NK-92 (cell line): Measurements from ENCODE around the gene LUM.

ENCODE experiments used
- DNase-seq: peaks from one replicate; lab custom pipeline; 2025; ENCODE audit not compliant: unreplicated experiment; lab: John Stamatoyannopoulos, UW

LUM gene

DNA sequence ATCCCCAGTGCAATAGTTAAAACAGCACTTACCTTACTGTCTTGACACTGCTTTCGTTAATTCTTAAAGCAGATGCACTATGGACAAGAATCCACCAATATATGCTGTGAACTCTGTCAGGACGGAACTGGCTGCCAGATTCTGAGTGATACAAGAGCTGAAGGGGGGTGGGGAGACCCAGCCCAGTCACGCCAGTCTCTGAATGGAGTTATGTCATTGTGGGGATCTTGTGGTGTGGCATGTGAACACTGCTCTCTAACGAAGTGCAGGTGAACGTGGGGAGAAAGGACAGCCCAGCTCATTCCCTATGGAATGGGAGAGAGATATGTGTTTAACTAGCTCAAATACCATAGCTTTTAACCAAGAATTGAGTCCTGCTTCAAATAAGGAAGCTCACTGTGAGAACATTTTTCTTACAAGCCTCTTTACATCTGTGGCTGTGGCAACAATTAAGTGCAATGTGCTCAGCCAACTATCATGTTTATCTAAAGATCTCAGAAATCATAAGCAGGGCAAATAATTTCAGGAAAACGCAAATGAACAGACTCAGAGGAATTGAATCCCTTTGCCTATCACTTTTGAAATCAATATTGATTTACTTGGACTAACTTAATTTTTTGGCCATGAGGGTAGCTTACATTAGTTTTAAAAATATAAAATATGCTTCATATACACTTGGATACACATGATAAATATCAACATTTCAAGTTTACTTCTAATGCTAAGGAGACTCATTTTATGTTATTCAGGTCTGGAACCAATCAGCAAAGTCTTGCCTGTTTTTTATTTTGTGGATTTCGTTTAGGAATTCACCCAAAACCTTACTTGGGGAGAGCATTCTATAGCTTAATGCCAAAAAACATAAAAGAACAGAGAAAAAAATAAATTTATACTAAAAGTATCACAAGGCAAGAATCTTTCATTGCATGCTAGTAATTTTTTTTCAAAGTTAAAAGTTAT, at the start of gene LUM:
Gene LUM (minus strand): TSS at position 129 of the 960 bp plus-strand sequence. CDS start 2,515 bp downstream, outside the sequence.
- no peak for DNase-seq

- DNase-seq: no peak
Measured at GRCh38 chr12:91161009-91161408, 49.7 kb upstream of the LUM start.

GRCh38 chr12:91155990-91156389, 44.7 kb upstream of the LUM start:
- no peak for DNase-seq

- DNase-seq: no peak
Measured at GRCh38 chr12:91154131-91154530, 42.8 kb upstream of the LUM start.

- no peak for DNase-seq
Measured at GRCh38 chr12:91144053-91144452, 32.8 kb upstream of the LUM start.

GRCh38 chr12:91143206-91143605, 31.9 kb upstream of the LUM start:
- no peak for DNase-seq

- no peak for DNase-seq
Measured at GRCh38 chr12:91142221-91142631, 30.9 kb upstream of the LUM start.

DNA sequence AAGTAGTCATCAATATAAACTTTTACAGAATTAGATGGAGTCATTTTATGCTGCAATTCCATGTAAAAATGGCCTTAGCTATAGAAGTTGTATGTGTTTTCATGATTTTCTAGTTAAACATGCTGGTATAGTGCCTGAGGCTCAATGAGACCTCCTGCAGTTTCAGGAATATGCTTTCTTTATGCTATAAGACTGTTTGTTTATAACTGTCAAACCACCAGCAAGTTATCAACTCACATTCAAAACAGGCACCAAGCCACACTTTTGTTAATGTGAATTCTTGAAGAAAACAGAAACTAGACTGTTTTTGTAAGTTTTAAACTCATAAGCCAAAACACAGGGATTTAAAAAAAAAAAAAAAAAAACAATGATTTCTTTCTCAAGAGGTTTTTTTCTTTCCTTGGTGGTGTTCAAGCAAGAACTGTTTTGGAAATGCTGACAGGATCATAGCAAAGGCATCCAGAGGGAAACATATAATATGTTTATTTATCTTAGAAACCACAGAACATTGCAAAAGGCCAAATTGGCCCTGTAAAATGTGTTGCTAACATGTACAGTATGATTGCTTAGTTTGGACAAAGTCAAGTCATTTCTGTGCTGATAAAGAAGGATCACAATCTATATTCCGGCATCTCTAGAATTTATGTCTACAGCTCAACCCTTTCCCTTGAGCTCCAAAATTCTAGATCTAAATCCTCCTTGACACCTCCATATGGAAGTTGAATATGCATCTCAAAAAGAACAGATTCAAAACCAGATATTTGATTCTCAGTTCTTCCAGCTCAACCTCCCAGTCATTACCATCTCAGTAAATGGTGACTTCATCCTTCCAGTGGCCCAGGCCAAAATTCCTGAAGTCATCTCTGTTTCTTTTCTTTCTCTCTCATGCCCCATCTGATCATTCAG, 29.0 kb upstream of the LUM start:
- DNase-seq: no peak

DNA sequence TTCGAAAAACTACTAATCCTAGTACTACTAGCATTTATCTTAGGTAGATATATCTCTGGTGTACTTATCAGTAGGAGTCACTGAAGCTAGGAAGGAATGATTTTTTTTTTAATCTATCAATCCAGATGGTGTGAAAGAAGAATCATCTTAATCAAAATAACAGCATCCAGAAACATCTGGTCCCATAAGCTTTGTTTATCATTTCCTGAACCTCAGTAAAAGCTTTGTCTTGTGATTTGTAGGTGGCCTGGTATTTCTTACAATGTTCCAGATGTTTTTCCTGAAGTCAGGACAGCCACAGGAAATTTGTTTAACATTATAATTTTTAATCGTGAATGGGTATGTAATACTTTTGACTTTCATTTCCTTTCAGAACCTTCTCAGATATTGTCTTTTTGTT, 28.0 kb upstream of the LUM start:
- DNase-seq: no peak

- DNase-seq: no peak
Measured at GRCh38 chr12:91138337-91138920, 27.1 kb upstream of the LUM start.

DNA sequence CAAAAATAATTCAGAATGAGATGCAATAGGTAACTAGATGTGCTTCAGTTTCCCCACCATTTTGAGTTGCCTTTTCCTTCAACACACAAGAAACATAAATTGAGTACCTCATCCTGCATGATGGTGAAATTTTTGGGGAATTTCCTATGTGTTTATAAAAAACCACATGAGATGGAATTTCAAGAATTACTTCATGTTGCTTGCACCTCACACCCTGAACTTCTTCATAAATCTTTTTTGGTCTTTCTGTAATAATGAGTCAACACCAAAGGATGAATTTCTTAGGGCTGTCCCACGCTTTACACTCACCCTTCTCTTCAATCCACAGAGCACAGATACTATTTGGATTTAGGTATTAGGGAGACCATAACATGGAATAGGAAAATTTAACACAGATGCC, 22.6 kb upstream of the LUM start:
- DNase-seq: no peak

- DNase-seq: no peak
Measured at GRCh38 chr12:91129662-91130362, 18.5 kb upstream of the LUM start.

DNA sequence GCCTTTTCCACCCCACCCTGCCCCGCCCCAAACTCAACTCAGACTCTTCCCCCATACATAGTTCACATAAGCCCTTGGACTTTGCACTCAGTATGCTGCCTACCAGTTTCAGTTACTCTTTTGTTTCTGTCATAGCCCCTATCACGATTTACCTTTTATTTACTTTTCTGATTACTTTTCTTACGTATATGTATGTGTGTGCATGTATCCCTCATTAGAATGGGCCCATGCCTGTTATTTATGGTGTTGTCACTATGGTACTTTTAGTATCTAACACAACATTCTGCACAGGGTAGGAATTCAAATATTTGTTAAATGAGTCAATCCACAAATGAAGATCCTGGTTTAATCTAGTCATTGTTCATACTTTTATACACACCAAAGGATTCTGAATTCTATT, 16.5 kb upstream of the LUM start:
- no peak for DNase-seq

DNA sequence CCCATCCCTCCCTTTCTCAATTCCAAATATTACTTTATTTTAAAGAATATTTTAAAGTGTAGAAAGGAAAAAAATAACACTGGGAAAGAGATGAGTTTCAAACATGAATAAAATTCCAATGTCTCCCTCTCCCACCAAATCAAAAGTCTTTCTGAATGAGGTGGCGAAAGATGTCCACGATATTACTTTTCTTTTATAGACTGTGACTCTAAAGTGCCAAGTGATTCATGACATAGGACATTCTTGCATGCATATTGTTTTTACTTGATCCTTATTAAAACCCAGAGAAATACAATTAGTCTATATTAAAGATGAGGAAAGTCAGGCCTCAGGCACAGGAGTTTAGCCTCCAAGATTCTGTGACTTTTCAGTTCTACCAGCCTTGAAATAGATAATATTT, 16.0 kb upstream of the LUM start:
- no peak for DNase-seq

GRCh38 chr12:91126516-91126915, 15.2 kb upstream of the LUM start:
- DNase-seq: no peak

DNA sequence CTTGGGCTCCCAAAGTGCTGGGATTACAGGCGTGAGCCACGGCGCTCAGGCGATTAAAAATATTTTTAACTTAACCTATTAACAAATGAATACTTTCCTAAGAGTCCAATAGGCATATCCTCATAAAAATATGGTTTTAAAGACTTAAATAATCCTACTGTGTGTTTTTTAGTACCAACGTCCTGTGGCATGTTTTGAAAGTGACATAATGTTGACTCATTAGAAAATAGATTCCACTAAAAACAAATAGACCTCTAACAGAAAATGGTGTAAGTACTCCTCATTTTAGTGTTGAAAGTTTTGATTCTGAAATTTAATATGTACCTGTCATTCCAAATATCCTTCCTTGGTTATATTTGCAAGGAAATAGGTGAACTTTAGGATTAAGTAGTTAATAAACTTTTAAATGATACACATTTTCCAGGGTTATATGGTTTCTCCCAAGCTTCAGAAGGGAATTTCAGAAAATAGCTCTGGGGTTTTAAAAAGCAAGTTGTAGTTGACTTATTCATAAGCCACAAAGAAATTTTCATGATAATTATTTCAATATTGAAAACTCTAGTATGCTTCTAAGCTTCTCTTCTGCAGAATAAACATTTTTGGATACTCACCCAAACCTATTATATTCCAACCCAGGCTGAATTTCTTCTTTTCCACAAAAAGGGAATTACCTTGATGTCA, 12.1 kb upstream of the LUM start:
- no peak for DNase-seq

GRCh38 chr12:91120781-91121180, 9.5 kb upstream of the LUM start:
- DNase-seq: no peak

DNA sequence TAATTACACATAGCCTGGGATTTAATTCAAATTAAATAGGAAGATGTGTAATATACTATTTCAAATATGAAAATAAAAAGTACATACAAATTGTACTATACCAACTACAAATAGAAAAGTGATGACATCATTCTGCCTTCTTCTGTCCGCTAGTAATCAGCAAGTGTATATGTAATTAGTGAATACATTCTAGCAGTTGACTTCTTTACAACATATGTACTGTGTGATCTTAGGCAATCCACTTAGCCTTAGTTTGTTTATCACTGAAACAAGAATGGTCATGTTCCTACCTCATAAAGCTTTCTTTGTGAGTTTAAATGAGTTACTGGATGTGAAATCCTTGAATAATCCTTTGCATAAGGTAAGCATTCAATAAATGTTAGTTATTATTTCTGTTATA, 7.8 kb upstream of the LUM start:
- DNase-seq: no peak

DNA sequence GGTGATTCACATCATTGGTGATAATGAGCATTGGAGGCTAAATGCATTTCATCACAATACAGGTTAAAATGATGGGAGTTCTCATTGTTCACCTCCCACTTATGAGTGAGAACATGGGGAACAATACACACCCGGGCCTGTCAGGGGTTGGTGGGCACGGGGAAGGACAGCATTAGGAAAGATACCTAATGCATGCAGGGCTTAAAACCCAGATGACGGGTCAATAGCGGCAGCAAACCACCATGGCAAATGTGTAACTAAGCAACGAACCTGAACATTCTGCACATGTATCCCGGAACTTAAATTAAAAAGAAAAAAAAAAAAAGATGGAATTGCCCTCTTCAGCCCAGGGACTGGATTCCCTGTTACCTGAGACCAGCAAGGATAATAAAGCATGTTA, 2.3 kb upstream of the LUM start:
- no peak for DNase-seq

GRCh38 chr12:91110311-91110924, 876 bp downstream of the LUM start:
- no peak for DNase-seq
